Neutrophil (primary cell): ENCODE results near the gene REPS2.

Experiments used
- H3K27ac ChIP-seq: fragments of 200-600 bp; sonication (generic); 2 replicates; pipeline ENCODE4 v1.5.1; 2016; ENCODE audit warnings: mild to moderate bottlenecking, moderate library complexity
- H3K27me3 ChIP-seq: fragments of 200-600 bp; sonication (generic); 2 replicates; pipeline ENCODE4 v1.6.0; 2016; ENCODE audit warnings: mild to moderate bottlenecking
- H3K36me3 ChIP-seq: fragments of 200-600 bp; sonication (generic); 2 replicates; pipeline ENCODE4 v1.5.1; 2017
- H3K4me1 ChIP-seq, 2 experiments: fragments of 200-600 bp in 1 of 2; sonication (generic) in 1 of 2; 1 replicate in 1 of 2; 2 replicates in 1 of 2; pipeline versions ENCODE4 v1.5.1 to v1.6.1; 2013 to 2016; ENCODE audit warnings: low read depth in 1 of 2, low read length in 1 of 2, mild to moderate bottlenecking in 1 of 2, moderate library complexity in 1 of 2; ENCODE audit not compliant: control insufficient read depth in 1 of 2, insufficient read depth in 1 of 2
- H3K4me3 ChIP-seq, 2 experiments: fragments of 200-600 bp in 1 of 2; sonication (generic) in 1 of 2; 1 replicate in 1 of 2; 2 replicates in 1 of 2; pipeline ENCODE4 v1.5.1; 2013 to 2016; ENCODE audit warnings: low read depth in 1 of 2, low read length in 1 of 2, mild to moderate bottlenecking in 1 of 2, moderate library complexity in 1 of 2
- H3K9me3 ChIP-seq: fragments of 200-600 bp; sonication (generic); 2 replicates; pipeline ENCODE4 v1.5.1; 2016
- CTCF ChIP-seq: fragments of 200-600 bp; sonication (generic); IDR thresholded peaks from 2 replicates; pipeline ENCODE4 v1.5.1; 2016; ENCODE audit warnings: antibody characterized with exemption

REPS2 gene

GRCh38 chrX:17160975-17161374, 214.5 kb downstream of the REPS2 start:
- no peaks in the 10 kb centered on the region for H3K9me3 ChIP-seq
- no peaks in the 10 kb centered on the region for H3K27me3 ChIP-seq
- H3K4me3 ChIP-seq = no peak overlapping the region
- no peaks in the 10 kb centered on the region for H3K36me3 ChIP-seq
- no peak overlapping the region for H3K27ac ChIP-seq
- TF ChIP-seq CTCF = no peak
- H3K4me1 ChIP-seq = no peaks in the 10 kb centered on the region

DNA sequence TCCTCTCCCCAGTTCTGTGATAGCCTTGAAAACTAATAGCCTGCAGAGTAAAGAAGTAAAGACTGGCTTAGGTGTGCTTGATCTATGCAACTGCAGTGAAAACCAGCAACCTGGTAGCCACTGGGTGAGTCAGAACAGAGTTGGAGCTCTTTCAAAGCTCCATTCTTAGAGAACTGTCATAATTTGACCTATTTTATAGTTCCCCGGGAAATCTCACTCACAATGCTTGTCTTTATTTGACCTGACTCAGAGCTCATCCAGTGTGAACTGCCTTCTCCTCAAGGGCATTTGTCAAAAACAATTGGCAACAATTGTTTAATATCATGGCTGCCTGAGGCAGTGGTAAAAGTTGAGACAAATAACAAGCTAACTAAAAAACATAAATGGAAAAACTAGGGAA, 215.5 kb downstream of the REPS2 start:
- no peak overlapping the region for H3K4me3 ChIP-seq
- no peaks in the 10 kb centered on the region for H3K9me3 ChIP-seq
- no peaks in the 10 kb centered on the region for H3K27me3 ChIP-seq
- no peaks in the 10 kb centered on the region for H3K36me3 ChIP-seq
- TF ChIP-seq CTCF = no peak
- no peak overlapping the region for H3K27ac ChIP-seq
- no peaks in the 10 kb centered on the region for H3K4me1 ChIP-seq

GRCh38 chrX:17164079-17164478, 217.6 kb downstream of the REPS2 start:
- H3K36me3 ChIP-seq = no peaks in the 10 kb centered on the region
- no peaks in the 10 kb centered on the region for H3K9me3 ChIP-seq
- H3K27ac ChIP-seq = no peak overlapping the region
- TF ChIP-seq CTCF = no peak
- no peaks in the 10 kb centered on the region for H3K4me1 ChIP-seq
- no peak overlapping the region for H3K4me3 ChIP-seq
- no peaks in the 10 kb centered on the region for H3K27me3 ChIP-seq

DNA sequence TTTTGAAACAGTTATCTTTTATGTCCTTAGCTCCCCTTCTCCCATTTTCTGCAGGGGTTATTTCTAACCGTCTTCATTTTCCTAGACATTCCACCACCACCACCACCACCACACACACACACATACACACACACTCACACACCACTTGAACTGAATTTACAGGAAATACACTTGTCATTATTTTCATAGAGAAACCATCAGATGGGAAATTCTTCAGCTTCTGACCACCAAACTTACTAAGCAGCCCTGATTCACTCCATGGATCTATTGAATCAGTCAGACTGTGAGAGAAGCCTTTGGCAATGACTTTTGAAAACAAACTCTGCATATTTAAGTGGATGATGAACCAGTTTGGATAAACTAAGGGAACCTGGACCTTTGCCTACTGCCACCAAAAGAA, 218.5 kb downstream of the REPS2 start:
- no peak for TF ChIP-seq CTCF
- Histone ChIP-seq H3K4me3 (no peak overlapping the region), H3K27me3 (no peaks in the 10 kb centered on the region), H3K4me1 (no peaks in the 10 kb centered on the region), H3K9me3 (no peaks in the 10 kb centered on the region), H3K36me3 (no peaks in the 10 kb centered on the region), H3K27ac (no peak overlapping the region)

DNA sequence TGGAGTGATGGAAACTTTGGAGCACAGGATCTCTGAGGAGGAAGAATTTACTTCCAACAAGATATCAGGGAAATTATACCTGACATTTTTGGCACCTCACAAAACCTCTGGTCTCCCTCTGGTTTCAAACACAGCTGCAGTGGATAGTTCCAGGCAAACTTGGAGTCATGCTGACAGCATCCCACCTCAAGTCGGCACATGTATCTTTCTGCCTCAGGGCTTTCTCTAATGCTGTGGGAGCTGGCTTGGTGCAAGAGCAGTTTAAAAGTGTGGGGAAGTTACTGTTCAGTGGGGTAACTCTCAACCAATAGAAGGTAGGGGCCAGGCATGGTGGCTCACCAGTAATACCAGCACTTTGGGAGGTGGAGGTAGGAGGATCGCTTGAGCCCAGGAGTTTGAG, 221.5 kb downstream of the REPS2 start:
- TF ChIP-seq CTCF = no peak
- Histone ChIP-seq H3K4me1 (no peaks in the 10 kb centered on the region), H3K36me3 (no peaks in the 10 kb centered on the region), H3K27me3 (no peaks in the 10 kb centered on the region), H3K4me3 (no peak overlapping the region), H3K27ac (no peak overlapping the region), H3K9me3 (no peaks in the 10 kb centered on the region)

DNA sequence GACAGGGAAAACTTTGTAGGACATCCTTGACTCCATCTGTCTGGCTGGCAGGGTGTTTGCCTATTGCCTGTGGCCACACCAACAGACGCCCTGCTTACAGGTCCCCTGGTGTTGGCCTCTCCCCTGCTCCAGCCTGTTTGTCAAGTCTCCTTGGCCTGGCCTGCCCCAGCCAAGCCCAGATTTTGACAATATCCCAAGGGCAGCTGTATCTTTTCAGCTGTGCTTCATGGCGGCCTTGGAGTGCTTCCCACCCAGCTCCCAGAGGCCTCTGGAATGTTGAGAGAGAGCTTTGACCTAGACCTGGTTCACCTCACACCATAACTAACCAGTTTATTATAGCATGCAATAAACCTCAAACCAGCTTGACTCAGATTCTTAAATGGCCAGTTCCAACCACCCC, 224.5 kb downstream of the REPS2 start:
- H3K27me3 ChIP-seq = no peaks in the 10 kb centered on the region
- no peak overlapping the region for H3K27ac ChIP-seq
- no peaks in the 10 kb centered on the region for H3K4me1 ChIP-seq
- H3K4me3 ChIP-seq = no peak overlapping the region
- H3K36me3 ChIP-seq = no peaks in the 10 kb centered on the region
- no peak for TF ChIP-seq CTCF
- no peaks in the 10 kb centered on the region for H3K9me3 ChIP-seq
